ENCODE measurements around the gene BMP7. TPM values are rescaled to one million over a fixed set of nuclear protein-coding genes. Genes with fewer than 3 reads are reported as not detected.

BMP7 gene
- 72.2 and 94.2 TPM in 2 replicates for total RNA-seq (2014; rRNA removed; shearing (Covaris generic))
- 2.2 and 3.7 TPM in 2 replicates for total RNA-seq (2022)
- Bru-seq, nascent RNA, result percentile 37 among the genes with signal in this experiment
- percentile 34 among the genes with signal in this experiment for BruChase-seq, experiment 1, labeled RNA remaining after a 6-hour chase
- BruChase-seq, experiment 2, labeled RNA remaining after a 2-hour chase, result percentile 36 among the genes with signal in this experiment
- long read RNA-seq, full-length matches to known transcripts, result 7 of 10 reads
- long read RNA-seq, partial matches to known transcripts, result 1 of 10 reads
- long read RNA-seq, other reads (novel, unspliced or antisense), result 2 of 10 reads

DNA sequence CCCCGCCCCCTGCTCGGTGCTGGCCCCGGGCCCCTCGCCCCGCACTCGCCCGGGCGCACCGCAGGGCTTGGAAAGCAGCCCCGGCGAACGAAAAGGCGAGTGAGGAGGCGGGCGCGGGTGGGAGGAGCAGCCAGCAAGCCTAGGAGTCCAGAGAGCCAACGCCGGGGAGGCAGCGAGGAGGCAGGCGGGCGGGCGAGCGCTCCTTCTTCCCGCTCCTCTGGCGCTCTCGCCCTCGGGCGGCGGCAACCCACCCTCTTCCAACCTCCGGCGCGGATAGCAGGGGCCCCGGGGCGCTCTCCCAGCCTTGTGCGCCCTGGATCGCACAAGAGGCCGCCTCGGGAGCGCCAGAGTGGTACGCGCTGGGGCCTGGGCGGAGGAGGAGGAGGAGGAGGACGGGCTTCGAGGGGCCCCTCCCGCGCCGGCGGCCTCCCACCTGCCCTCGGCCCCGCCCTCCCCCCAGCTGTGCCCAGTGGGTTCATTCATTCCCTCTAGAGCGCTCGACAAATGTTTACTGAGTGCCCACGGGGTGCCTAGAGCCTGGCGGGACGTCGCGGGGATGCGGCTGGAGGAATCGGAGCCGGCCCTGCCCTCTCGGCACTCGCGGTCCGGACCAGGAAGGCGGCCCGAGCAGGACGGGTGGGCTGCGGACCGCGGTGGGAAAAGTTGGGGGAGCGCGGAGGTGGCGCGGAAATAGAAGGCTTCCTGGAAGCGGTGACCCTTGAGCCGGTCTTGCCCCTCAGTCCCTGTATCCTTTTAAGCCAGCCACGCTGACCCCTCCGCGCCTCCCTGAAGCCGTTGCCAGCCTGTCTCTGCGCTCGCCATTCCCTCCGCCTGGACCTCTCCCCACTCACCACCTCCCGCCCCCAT lies at the start of gene BMP7:
Gene BMP7, minus strand, starts transcription at position 351 of the 867 bp plus-strand sequence. CDS start 519 bp downstream, outside the sequence.
- no TSS peak for BruUV-seq (replicated peaks)
- DNase-seq (ENCODE audit: low spot score), result peak; percentile 72
- Histone ChIP-seq H3K36me3 (ENCODE audit: insufficient read depth, low read length) (peaks cover 15% of the 10 kb centered on the region; the same call in 1 of the 2 replicates), H3K9me2 (ENCODE audit: insufficient read depth, low read length) (no peaks in the 10 kb centered on the region), H3K4me3 (ENCODE audit: low read depth, low read length, poor library complexity, severe bottlenecking) (peak within 1 kb of the TSS; percentile 85), H3K4me2 (ENCODE audit: low read length) (peak within 1 kb of the TSS; percentile 83), H2AFZ (ENCODE audit: low read length) (peak within 1 kb of the TSS; percentile 27; the same call in 1 of the 2 replicates), H3K27ac (ENCODE audit: low read depth, low read length, poor library complexity, severe bottlenecking) (peak within 1 kb of the TSS; percentile 56), H4K20me1 (ENCODE audit: insufficient read depth, low read length) (0 out of 2 replicates have a peak, but pooled peaks cover 3% of the 10 kb centered on the region), H3K79me2 (ENCODE audit: insufficient read depth, low read depth, low read length) (peaks cover 45% of the 10 kb centered on the region), H3K4me1 (ENCODE audit: insufficient read depth, low read length, poor library complexity, severe bottlenecking) (peaks cover 70% of the 10 kb centered on the region), H3K9me3 (ENCODE audit: low read length) (no peaks in the 10 kb centered on the region)
- ChIA-PET CTCF (ENCODE audit: unreplicated experiment) (no interaction called here), POLR2A (no interaction called here)
- no peak for TF ChIP-seq CTCF (conservative IDR thresholded peaks at IDR 0.05; ENCODE audit: low read length)
- no peak for TF ChIP-seq EZH2phosphoT487 (IDR thresholded peaks at IDR 0.05; ENCODE audit: borderline replicate concordance, low read depth, low read length)
- intact Hi-C loops (cut with micrococcal nuclease; ENCODE audit: unreplicated experiment), result no loop called here

GRCh38 chr20:57315976-57316480 lies 49.6 kb upstream of the BMP7 start:
- Histone ChIP-seq H3K9me2 (ENCODE audit: insufficient read depth, low read length) (no peaks in the 10 kb centered on the region), H3K79me2 (ENCODE audit: insufficient read depth, low read depth, low read length) (no peaks in the 10 kb centered on the region), H4K20me1 (ENCODE audit: insufficient read depth, low read length) (no peaks in the 10 kb centered on the region), H3K36me3 (ENCODE audit: insufficient read depth, low read length) (no peaks in the 10 kb centered on the region), H3K4me1 (ENCODE audit: insufficient read depth, low read length, poor library complexity, severe bottlenecking) (peaks cover 89% of the 10 kb centered on the region), H3K9me3 (ENCODE audit: low read length) (no peaks in the 10 kb centered on the region), H3K4me2 (ENCODE audit: low read length) (peak overlapping the region; percentile 69), H2AFZ (ENCODE audit: low read length) (peak overlapping the region; percentile 9; the same call in 1 of the 2 replicates), H3K27ac (ENCODE audit: low read depth, low read length, poor library complexity, severe bottlenecking) (peak overlapping the region; percentile 95), H3K4me3 (ENCODE audit: low read depth, low read length, poor library complexity, severe bottlenecking) (peak overlapping the region; percentile 9)
- peak; percentile 59 for DNase-seq (ENCODE audit: low spot score)
- no TSS peak for BruUV-seq (replicated peaks)
- CTCF ChIA-PET (ENCODE audit: unreplicated experiment), result no interaction called here
- intact Hi-C loops (cut with micrococcal nuclease; ENCODE audit: unreplicated experiment), result loop anchor here (2.0 to 5.0 kb wide), 4 partner anchors 31 to 366 kb away; no protein-coding TSS in a partner anchor
- POLR2A ChIA-PET, result interaction anchor here (0.8 to 5.4 kb wide), 5 partner anchors 10 to 154 kb away, joined by 3 to 27 read pairs (median 3); no protein-coding TSS in a partner anchor
- no peak for TF ChIP-seq CTCF (conservative IDR thresholded peaks at IDR 0.05; ENCODE audit: low read length)
- no peak for TF ChIP-seq EZH2phosphoT487 (IDR thresholded peaks at IDR 0.05; ENCODE audit: borderline replicate concordance, low read depth, low read length)

Measured in OCI-LY7 (cell line).